ENCODE results near the gene CGN.

The CGN gene

GRCh38 chr1:151541752-151542151 is 30.6 kb downstream of the CGN start:
- no peak for FAIRE-seq
- TF ChIP-seq TAF1 (IDR thresholded peaks at IDR 0.05; ENCODE audit: borderline replicate concordance, low read depth, low read length) (no peak), POLR2AphosphoS5 (IDR thresholded peaks at IDR 0.05; ENCODE audit: low read depth, low read length) (no peak), POLR2A (IDR thresholded peaks at IDR 0.05; ENCODE audit: low read depth, low read length) (no peak)

GRCh38 chr1:151542710-151543129 is 31.5 kb downstream of the CGN start:
- FAIRE-seq, result no peak
- TF ChIP-seq TAF1 (IDR thresholded peaks at IDR 0.05; ENCODE audit: borderline replicate concordance, low read depth, low read length) (no peak), POLR2A (IDR thresholded peaks at IDR 0.05; ENCODE audit: low read depth, low read length) (no peak), POLR2AphosphoS5 (IDR thresholded peaks at IDR 0.05; ENCODE audit: low read depth, low read length) (no peak)
- DNase-seq (ENCODE audit: insufficient read length), result no peak

More at GRCh38 chr1:151541752-151542151, 30.6 kb downstream of the CGN start:
- DNase-seq (ENCODE audit: insufficient read length), result no peak

- FAIRE-seq (no peak), DNase-seq (ENCODE audit: insufficient read length) (no peak)
- no peak for TF ChIP-seq POLR2AphosphoS5 (IDR thresholded peaks at IDR 0.05; ENCODE audit: low read depth, low read length)
These were observed 34.4 kb downstream of the CGN start for GRCh38 chr1:151545542-151545941.

GRCh38 chr1:151546011-151546925 is 35.1 kb downstream of the CGN start:
- FAIRE-seq (no peak), DNase-seq (ENCODE audit: insufficient read length) (no peak)
- TF ChIP-seq POLR2A (IDR thresholded peaks at IDR 0.05; ENCODE audit: low read depth, low read length), result no peak
- TF ChIP-seq TAF1 (IDR thresholded peaks at IDR 0.05; ENCODE audit: borderline replicate concordance, low read depth, low read length), result no peak

- TF ChIP-seq TAF1 (IDR thresholded peaks at IDR 0.05; ENCODE audit: borderline replicate concordance, low read depth, low read length) (no peak), POLR2A (IDR thresholded peaks at IDR 0.05; ENCODE audit: low read depth, low read length) (no peak), POLR2AphosphoS5 (IDR thresholded peaks at IDR 0.05; ENCODE audit: low read depth, low read length) (no peak)
- DNase-seq (ENCODE audit: insufficient read length), result no peak
- no peak for FAIRE-seq
These were observed 36.1 kb downstream of the CGN start for GRCh38 chr1:151547119-151547899.

- no peak for TF ChIP-seq POLR2A (IDR thresholded peaks at IDR 0.05; ENCODE audit: low read depth, low read length)
- no peak for TF ChIP-seq TAF1 (IDR thresholded peaks at IDR 0.05; ENCODE audit: borderline replicate concordance, low read depth, low read length)
- no peak for TF ChIP-seq POLR2AphosphoS5 (IDR thresholded peaks at IDR 0.05; ENCODE audit: low read depth, low read length)
- DNase-seq (ENCODE audit: insufficient read length) (no peak), FAIRE-seq (no peak)
These were observed 36.7 kb downstream of the CGN start for GRCh38 chr1:151547900-151548230.

GRCh38 chr1:151549199-151549598 is 38.0 kb downstream of the CGN start:
- no peak for TF ChIP-seq POLR2AphosphoS5 (IDR thresholded peaks at IDR 0.05; ENCODE audit: low read depth, low read length)
- no peak for TF ChIP-seq POLR2A (IDR thresholded peaks at IDR 0.05; ENCODE audit: low read depth, low read length)
- TF ChIP-seq TAF1 (IDR thresholded peaks at IDR 0.05; ENCODE audit: borderline replicate concordance, low read depth, low read length), result no peak
- DNase-seq (ENCODE audit: insufficient read length), result no peak
- FAIRE-seq, result no peak

GRCh38 chr1:151553659-151554058 is 42.5 kb downstream of the CGN start:
- DNase-seq (ENCODE audit: insufficient read length) (no peak), FAIRE-seq (no peak)
- no peak for TF ChIP-seq POLR2A (IDR thresholded peaks at IDR 0.05; ENCODE audit: low read depth, low read length)
- no peak for TF ChIP-seq TAF1 (IDR thresholded peaks at IDR 0.05; ENCODE audit: borderline replicate concordance, low read depth, low read length)
- TF ChIP-seq POLR2AphosphoS5 (IDR thresholded peaks at IDR 0.05; ENCODE audit: low read depth, low read length), result no peak

- FAIRE-seq, result no peak
These were observed 44.9 kb downstream of the CGN start for GRCh38 chr1:151556052-151556451.

GRCh38 chr1:151562661-151563060 is 51.5 kb downstream of the CGN start:
- TF ChIP-seq POLR2A (IDR thresholded peaks at IDR 0.05; ENCODE audit: low read depth, low read length), result no peak
- no peak for TF ChIP-seq POLR2AphosphoS5 (IDR thresholded peaks at IDR 0.05; ENCODE audit: low read depth, low read length)
- FAIRE-seq, result no peak
- no peak for DNase-seq (ENCODE audit: insufficient read length)

More at GRCh38 chr1:151556052-151556451, 44.9 kb downstream of the CGN start:
- no peak for DNase-seq (ENCODE audit: insufficient read length)
- TF ChIP-seq POLR2AphosphoS5 (IDR thresholded peaks at IDR 0.05; ENCODE audit: low read depth, low read length) (no peak), TAF1 (IDR thresholded peaks at IDR 0.05; ENCODE audit: borderline replicate concordance, low read depth, low read length) (no peak), POLR2A (IDR thresholded peaks at IDR 0.05; ENCODE audit: low read depth, low read length) (no peak)

GRCh38 chr1:151563376-151563775 is 52.2 kb downstream of the CGN start:
- no peak for FAIRE-seq
- no peak for DNase-seq (ENCODE audit: insufficient read length)
- TF ChIP-seq POLR2AphosphoS5 (IDR thresholded peaks at IDR 0.05; ENCODE audit: low read depth, low read length), result no peak
- TF ChIP-seq TAF1 (IDR thresholded peaks at IDR 0.05; ENCODE audit: borderline replicate concordance, low read depth, low read length), result no peak
- no peak for TF ChIP-seq POLR2A (IDR thresholded peaks at IDR 0.05; ENCODE audit: low read depth, low read length)

Measured in GM12892 (cell line).